DOHH2 (cell line): ENCODE data around the gene TAMM41.

Experiments used
- CTCF ChIP-seq: fragments of 200-600 bp; sonication (generic); IDR thresholded peaks from one replicate; pipeline ENCODE4 v1.5.1; 2014; ENCODE audit warnings: antibody characterized with exemption, mild to moderate bottlenecking, low read depth, low read length; ENCODE audit not compliant: poor library complexity, severe bottlenecking
- EZH2phosphoT487 ChIP-seq: fragments of 200-600 bp; sonication (generic); IDR thresholded peaks from 2 replicates; pipeline ENCODE4 v1.6.1; 2017; ENCODE audit warnings: borderline replicate concordance, mild to moderate bottlenecking, antibody characterized with exemption, low read length, moderate library complexity, mixed read lengths

GRCh38 chr3:11807686-11808085 is 39.0 kb downstream of the TAMM41 start:
- no peak for TF ChIP-seq CTCF
- TF ChIP-seq EZH2phosphoT487, result no peak
